SK-N-SH treated with all-trans-retinoic acid at 6 μM for 48 hours (cell line): ENCODE measurements around the gene GTF3C2.

ENCODE experiments used
- ATAC-seq: fragments of 200-7000 bp; cut with Tn5 transposase; 3 replicates; pipeline ENCODE4 v1.9.1; 2020; ENCODE audit warnings: mild to moderate bottlenecking, moderate library complexity
- ARNTL ChIP-seq: fragments of 450-650 bp; formaldehyde crosslinking; IDR thresholded peaks from 2 replicates; pipeline ENCODE4 v1.5.0; 2020; ENCODE audit warnings: low read depth, mild to moderate bottlenecking, moderate library complexity, borderline replicate concordance
- BACH2 ChIP-seq: fragments of 250-450 bp; sonication (Bioruptor Pico); IDR thresholded peaks from 2 replicates; pipeline ENCODE4 v1.9.0; 2021; ENCODE audit warnings: mild to moderate bottlenecking, borderline replicate concordance
- CREB5 ChIP-seq: fragments of 250-450 bp; sonication (Bioruptor Pico); IDR thresholded peaks from 2 replicates; pipeline ENCODE4 v1.5.1; 2020; ENCODE audit warnings: low read depth, mild to moderate bottlenecking, moderate library complexity
- CSDC2 ChIP-seq: fragments of 250-450 bp; sonication (Bioruptor Pico); IDR thresholded peaks from 2 replicates; pipeline ENCODE4 v1.5.0; 2020; ENCODE audit warnings: mild to moderate bottlenecking, moderate library complexity
- CSRNP3 ChIP-seq: fragments of 250-450 bp; sonication (Bioruptor Pico); IDR thresholded peaks from 2 replicates; pipeline ENCODE4 v1.5.1; 2021; ENCODE audit warnings: mild to moderate bottlenecking, moderate library complexity
- ESRRG ChIP-seq: fragments of 250-450 bp; sonication (Bioruptor Pico); IDR thresholded peaks from 2 replicates; pipeline ENCODE4 v1.6.1; 2021; ENCODE audit warnings: mild to moderate bottlenecking
- GLIS3 ChIP-seq: fragments of 250-450 bp; sonication (Bioruptor Pico); IDR thresholded peaks from 2 replicates; pipeline ENCODE4 v1.5.0; 2020; ENCODE audit warnings: mild to moderate bottlenecking, moderate library complexity
- ISL1 ChIP-seq: fragments of 250-450 bp; sonication (Bioruptor Pico); IDR thresholded peaks from 2 replicates; pipeline ENCODE4 v2.1.2; 2022; ENCODE audit warnings: mild to moderate bottlenecking, moderate library complexity
- OSR1 ChIP-seq: fragments of 250-450 bp; sonication (Bioruptor Pico); IDR thresholded peaks from 2 replicates; pipeline ENCODE4 v1.8.0; 2022; ENCODE audit warnings: moderate library complexity, mild to moderate bottlenecking, inconsistent platforms
- PATZ1 ChIP-seq: fragments of 250-450 bp; sonication (Bioruptor Pico); IDR thresholded peaks from 2 replicates; pipeline ENCODE4 v1.8.0; 2020; ENCODE audit warnings: mild to moderate bottlenecking, moderate library complexity, borderline replicate concordance
- PPARA ChIP-seq: fragments of 250-450 bp; sonication (Bioruptor Pico); IDR thresholded peaks from 2 replicates; pipeline ENCODE4 v1.5.0; 2020; ENCODE audit warnings: mild to moderate bottlenecking, borderline replicate concordance
- RARB ChIP-seq: fragments of 250-450 bp; sonication (Bioruptor Pico); IDR thresholded peaks from 2 replicates; pipeline ENCODE4 v1.8.0; 2021; ENCODE audit warnings: mild to moderate bottlenecking, moderate library complexity
- SNAI2 ChIP-seq: fragments of 250-450 bp; sonication (Bioruptor Pico); IDR thresholded peaks from 2 replicates; pipeline ENCODE4 v1.5.0; 2020; ENCODE audit warnings: mild to moderate bottlenecking, moderate library complexity
- TCF4 ChIP-seq: fragments of 250-450 bp; sonication (Bioruptor Pico); IDR thresholded peaks from 2 replicates; pipeline ENCODE4 v1.8.0; 2021; ENCODE audit warnings: mild to moderate bottlenecking, moderate library complexity, borderline replicate concordance
- TOX ChIP-seq: fragments of 250-450 bp; sonication (Bioruptor Pico); IDR thresholded peaks from 2 replicates; pipeline ENCODE4 v1.8.0; 2021; ENCODE audit warnings: mild to moderate bottlenecking, moderate library complexity, borderline replicate concordance
- ZC3H10 ChIP-seq: fragments of 250-450 bp; sonication (Bioruptor Pico); IDR thresholded peaks from 2 replicates; pipeline ENCODE4 v1.5.1; 2021; ENCODE audit warnings: mild to moderate bottlenecking, moderate library complexity
- ZFP3 ChIP-seq: fragments of 250-450 bp; sonication (Bioruptor Pico); IDR thresholded peaks from 2 replicates; pipeline ENCODE4 v1.5.0; 2020; ENCODE audit warnings: mild to moderate bottlenecking, moderate library complexity
- ZNF565 ChIP-seq: fragments of 450-650 bp; formaldehyde crosslinking; conservative IDR thresholded peaks from 2 replicates; pipeline ENCODE4 v1.5.0; 2020; ENCODE audit warnings: low read depth, mild to moderate bottlenecking, moderate library complexity
- ZNF70 ChIP-seq: fragments of 450-650 bp; formaldehyde crosslinking; IDR thresholded peaks from 2 replicates; pipeline ENCODE4 v1.5.0; 2020; ENCODE audit warnings: mild to moderate bottlenecking, moderate library complexity
- ZNF8 ChIP-seq: fragments of 450-650 bp; formaldehyde crosslinking; IDR thresholded peaks from 2 replicates; pipeline ENCODE4 v1.5.0; 2020; ENCODE audit warnings: mild to moderate bottlenecking, moderate library complexity
- TF ChIP-seq, protein P1 (sequence below): fragments of 250-450 bp; sonication (Bioruptor Pico); IDR thresholded peaks from 2 replicates; pipeline ENCODE4 v1.8.0; 2021; ENCODE audit warnings: low read depth, mild to moderate bottlenecking, moderate library complexity, borderline replicate concordance
- TF ChIP-seq, protein P2 (sequence below): fragments of 250-450 bp; sonication (Bioruptor Pico); IDR thresholded peaks from 2 replicates; pipeline ENCODE4 v1.5.0; 2020; ENCODE audit warnings: mild to moderate bottlenecking, moderate library complexity

GTF3C2 gene

GRCh38 chr2:27281442-27281841 lies 75.1 kb downstream of the GTF3C2 start:
- TF ChIP-seq RARB, result no peak
- no peak for TF ChIP-seq ZNF70 (CRISPR knock-in tag)
- TF ChIP-seq ARNTL (CRISPR knock-in tag), result no peak
- TF ChIP-seq PPARA (CRISPR knock-in tag), result no peak
- TF ChIP-seq ZFP3, result no peak
- TF ChIP-seq CREB5 (CRISPR knock-in tag), result no peak
- no peak for TF ChIP-seq TOX (CRISPR knock-in tag)
- no peak for TF ChIP-seq PATZ1 (CRISPR knock-in tag)
- TF ChIP-seq OSR1 (CRISPR knock-in tag), result no peak
- TF ChIP-seq CSDC2, result no peak
- TF ChIP-seq ZNF565 (CRISPR knock-in tag), result no peak
- TF ChIP-seq, protein P1, sequence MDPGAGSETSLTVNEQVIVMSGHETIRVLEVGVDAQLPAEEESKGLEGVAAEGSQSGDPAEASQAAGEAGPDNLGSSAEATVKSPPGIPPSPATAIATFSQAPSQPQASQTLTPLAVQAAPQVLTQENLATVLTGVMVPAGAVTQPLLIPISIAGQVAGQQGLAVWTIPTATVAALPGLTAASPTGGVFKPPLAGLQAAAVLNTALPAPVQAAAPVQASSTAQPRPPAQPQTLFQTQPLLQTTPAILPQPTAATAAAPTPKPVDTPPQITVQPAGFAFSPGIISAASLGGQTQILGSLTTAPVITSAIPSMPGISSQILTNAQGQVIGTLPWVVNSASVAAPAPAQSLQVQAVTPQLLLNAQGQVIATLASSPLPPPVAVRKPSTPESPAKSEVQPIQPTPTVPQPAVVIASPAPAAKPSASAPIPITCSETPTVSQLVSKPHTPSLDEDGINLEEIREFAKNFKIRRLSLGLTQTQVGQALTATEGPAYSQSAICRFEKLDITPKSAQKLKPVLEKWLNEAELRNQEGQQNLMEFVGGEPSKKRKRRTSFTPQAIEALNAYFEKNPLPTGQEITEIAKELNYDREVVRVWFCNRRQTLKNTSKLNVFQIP (CRISPR knock-in tag), result no peak
- no peak for TF ChIP-seq ZNF8 (CRISPR knock-in tag)
- no peak for TF ChIP-seq ZC3H10 (CRISPR knock-in tag)
- no peak for TF ChIP-seq CSRNP3 (CRISPR knock-in tag)
- TF ChIP-seq GLIS3 (CRISPR knock-in tag), result no peak
- no peak for ATAC-seq

- ATAC-seq, result no peak; the same call in 2 of the 3 replicates
- TF ChIP-seq ESRRG (CRISPR knock-in tag), result no peak
- no peak for TF ChIP-seq ISL1
- TF ChIP-seq ZFP3, result no peak
- TF ChIP-seq, protein P2, sequence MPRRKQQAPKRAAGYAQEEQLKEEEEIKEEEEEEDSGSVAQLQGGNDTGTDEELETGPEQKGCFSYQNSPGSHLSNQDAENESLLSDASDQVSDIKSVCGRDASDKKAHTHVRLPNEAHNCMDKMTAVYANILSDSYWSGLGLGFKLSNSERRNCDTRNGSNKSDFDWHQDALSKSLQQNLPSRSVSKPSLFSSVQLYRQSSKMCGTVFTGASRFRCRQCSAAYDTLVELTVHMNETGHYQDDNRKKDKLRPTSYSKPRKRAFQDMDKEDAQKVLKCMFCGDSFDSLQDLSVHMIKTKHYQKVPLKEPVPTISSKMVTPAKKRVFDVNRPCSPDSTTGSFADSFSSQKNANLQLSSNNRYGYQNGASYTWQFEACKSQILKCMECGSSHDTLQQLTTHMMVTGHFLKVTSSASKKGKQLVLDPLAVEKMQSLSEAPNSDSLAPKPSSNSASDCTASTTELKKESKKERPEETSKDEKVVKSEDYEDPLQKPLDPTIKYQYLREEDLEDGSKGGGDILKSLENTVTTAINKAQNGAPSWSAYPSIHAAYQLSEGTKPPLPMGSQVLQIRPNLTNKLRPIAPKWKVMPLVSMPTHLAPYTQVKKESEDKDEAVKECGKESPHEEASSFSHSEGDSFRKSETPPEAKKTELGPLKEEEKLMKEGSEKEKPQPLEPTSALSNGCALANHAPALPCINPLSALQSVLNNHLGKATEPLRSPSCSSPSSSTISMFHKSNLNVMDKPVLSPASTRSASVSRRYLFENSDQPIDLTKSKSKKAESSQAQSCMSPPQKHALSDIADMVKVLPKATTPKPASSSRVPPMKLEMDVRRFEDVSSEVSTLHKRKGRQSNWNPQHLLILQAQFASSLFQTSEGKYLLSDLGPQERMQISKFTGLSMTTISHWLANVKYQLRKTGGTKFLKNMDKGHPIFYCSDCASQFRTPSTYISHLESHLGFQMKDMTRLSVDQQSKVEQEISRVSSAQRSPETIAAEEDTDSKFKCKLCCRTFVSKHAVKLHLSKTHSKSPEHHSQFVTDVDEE (CRISPR knock-in tag), result no peak
- no peak for TF ChIP-seq CREB5 (CRISPR knock-in tag)
- TF ChIP-seq ZC3H10 (CRISPR knock-in tag), result no peak
- no peak for TF ChIP-seq BACH2
- TF ChIP-seq CSDC2, result no peak
- no peak for TF ChIP-seq ARNTL (CRISPR knock-in tag)
- TF ChIP-seq TCF4 (CRISPR knock-in tag), result no peak
- no peak for TF ChIP-seq ZNF565 (CRISPR knock-in tag)
Measured at GRCh38 chr2:27280826-27281225, 75.7 kb downstream of the GTF3C2 start.

DNA sequence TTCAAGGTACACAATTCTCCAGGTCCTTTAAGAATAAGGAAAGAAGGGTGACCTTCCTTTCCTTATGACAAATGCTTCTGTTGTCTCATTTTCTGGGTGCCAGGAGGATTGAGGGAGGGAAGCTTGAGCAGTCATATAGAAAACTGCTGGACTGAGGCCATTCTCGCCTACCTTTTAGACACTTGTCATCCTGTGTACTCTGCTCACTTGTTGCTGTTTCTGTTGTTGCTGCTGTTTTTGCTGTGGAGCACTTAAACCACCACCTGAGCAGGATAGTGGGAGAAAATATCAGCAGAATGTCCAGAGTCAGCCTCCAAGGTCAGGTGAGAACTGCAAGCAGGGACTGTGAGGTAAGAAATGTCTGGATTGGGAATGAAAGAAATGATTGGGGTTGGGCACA lies 78.6 kb downstream of the GTF3C2 start:
- no peak for ATAC-seq
- TF ChIP-seq ZFP3 (no peak), ZNF565 (CRISPR knock-in tag) (no peak), SNAI2 (CRISPR knock-in tag) (no peak), BACH2 (no peak), ESRRG (CRISPR knock-in tag) (no peak), ISL1 (no peak), OSR1 (CRISPR knock-in tag) (no peak), PPARA (CRISPR knock-in tag) (no peak)
- TF ChIP-seq, protein P2 (CRISPR knock-in tag), result no peak
- TF ChIP-seq, protein P1 (CRISPR knock-in tag), result no peak
